HepG2 (cell line): Measurements from ENCODE around the gene EPN3. TPM values are rescaled to one million over a fixed set of nuclear protein-coding genes. Genes with fewer than 3 reads are reported as not detected.

Experiments
- CREB3 ChIP-seq: sonication (generic); formaldehyde crosslinking; IDR thresholded peaks from 2 replicates; pipeline ENCODE4 v1.5.0; 2020; ENCODE audit warnings: missing genetic modification reagents
- ESRRA ChIP-seq: sonication (generic); formaldehyde crosslinking; IDR thresholded peaks from 2 replicates; pipeline ENCODE4 v1.5.1; 2020; ENCODE audit warnings: mild to moderate bottlenecking, low read depth, missing genetic modification reagents
- HOXA9 ChIP-seq: sonication (generic); formaldehyde crosslinking; IDR thresholded peaks from 2 replicates; pipeline ENCODE4 v1.8.1; 2022; ENCODE audit warnings: missing genetic modification reagents, mild to moderate bottlenecking, moderate library complexity, borderline replicate concordance
- MAX ChIP-seq: IDR thresholded peaks from 2 replicates; pipeline ENCODE4 v1.6.1; 2012; ENCODE audit warnings: inconsistent platforms
- MIXL1 ChIP-seq: IDR thresholded peaks from 2 replicates; pipeline ENCODE4 v1.6.1; 2016
- POGK ChIP-seq: sonication (generic); formaldehyde crosslinking; conservative IDR thresholded peaks from 2 replicates; pipeline ENCODE4 v1.8.0; 2022; ENCODE audit warnings: mild to moderate bottlenecking, moderate library complexity, missing genetic modification reagents
- WIZ ChIP-seq: sonication (generic); formaldehyde crosslinking; IDR thresholded peaks from 2 replicates; pipeline ENCODE4 v1.5.1; 2020; ENCODE audit warnings: mild to moderate bottlenecking, missing genetic modification reagents
- ZBTB46 ChIP-seq: sonication (generic); formaldehyde crosslinking; IDR thresholded peaks from 2 replicates; pipeline ENCODE4 v1.4.0; 2020; ENCODE audit warnings: mild to moderate bottlenecking, missing genetic modification reagents, borderline replicate concordance
- ZNF256 ChIP-seq: sonication (generic); formaldehyde crosslinking; conservative IDR thresholded peaks from 2 replicates; pipeline ENCODE4 v1.4.0; 2020; ENCODE audit warnings: missing genetic modification reagents
- ZNF543 ChIP-seq: sonication (generic); formaldehyde crosslinking; IDR thresholded peaks from 2 replicates; pipeline ENCODE4 v1.4.0; 2020; ENCODE audit warnings: mild to moderate bottlenecking, missing genetic modification reagents
- ZNF567 ChIP-seq: sonication (generic); formaldehyde crosslinking; IDR thresholded peaks from 2 replicates; pipeline ENCODE4 v1.8.1; 2023; ENCODE audit warnings: mild to moderate bottlenecking, missing genetic modification reagents, borderline replicate concordance
- ZNF574 ChIP-seq: sonication (generic); formaldehyde crosslinking; IDR thresholded peaks from 2 replicates; pipeline ENCODE4 v1.4.0; 2020; ENCODE audit warnings: missing genetic modification reagents
- ZNF672 ChIP-seq: sonication (generic); formaldehyde crosslinking; IDR thresholded peaks from 2 replicates; pipeline ENCODE4 v1.8.1; 2022; ENCODE audit warnings: missing genetic modification reagents
- ZNF781 ChIP-seq: sonication (generic); formaldehyde crosslinking; IDR thresholded peaks from 2 replicates; pipeline ENCODE4 v1.5.1; 2020; ENCODE audit warnings: borderline replicate concordance, mild to moderate bottlenecking, missing genetic modification reagents; ENCODE audit errors: not compliant biosample characterization
- ZNF784 ChIP-seq: sonication (generic); formaldehyde crosslinking; IDR thresholded peaks from 2 replicates; pipeline ENCODE4 v1.5.1; 2020; ENCODE audit warnings: missing genetic modification reagents, mild to moderate bottlenecking, borderline replicate concordance
- ZNF800 ChIP-seq: sonication (generic); formaldehyde crosslinking; IDR thresholded peaks from 2 replicates; pipeline ENCODE4 v1.4.0; 2020; ENCODE audit warnings: missing genetic modification reagents
- ZZZ3 ChIP-seq: sonication (generic); formaldehyde crosslinking; IDR thresholded peaks from 2 replicates; pipeline ENCODE4 v1.4.0; 2020; ENCODE audit warnings: missing genetic modification reagents, mild to moderate bottlenecking, borderline replicate concordance
- polyA plus RNA-seq, 8 experiments: library from polyadenylated mRNA; depleted of rRNA in 3 of 8; stranded (reverse) in 7 of 8; unstranded in 1 of 8; fragments of >200 nt; fragmentation: Illumina TruSeq in 4 of 8; extraction: Trizol in 4 of 8; gene quantifications; 2 replicates each; pipeline versions ENCODE4 v1.2.1 to v1.2.3, GENCODE V29; 2011 to 2016; ENCODE audit warnings: low read depth in 4 of 8, missing spikeins in 1 of 8, mixed read lengths in 1 of 8; ENCODE audit not compliant: insufficient read depth in 1 of 8
- total RNA-seq, 5 experiments: library from RNA; depleted of rRNA; stranded (reverse); fragments of >200 nt; fragmentation: Illumina TruSeq; extraction: Trizol; gene quantifications; 2 replicates each; pipeline ENCODE4 v1.2.3, GENCODE V29; 2016; ENCODE audit warnings: low read depth in 1 of 5

Gene EPN3
- total and polyA plus RNA-seq, 2 of the 13 experiments (the other 11 are each of a cell fraction or from before 2014, with no cell fraction given): 0.11 to 0.95 TPM

- peak; percentile 79; the same call in 1 of the 2 replicates for TF ChIP-seq ZNF800 (CRISPR knock-in tag)
- TF ChIP-seq ZNF567 (CRISPR knock-in tag): peak; percentile 77
- TF ChIP-seq ZNF256: peak; percentile 92; the same call in 1 of the 2 replicates
- TF ChIP-seq ZNF784 (CRISPR knock-in tag): peak; percentile 97
- TF ChIP-seq WIZ (CRISPR knock-in tag): peak; percentile 70; the same call in 1 of the 2 replicates
- TF ChIP-seq ZNF574: peak; percentile 91
- peak; percentile 93 for TF ChIP-seq POGK (CRISPR knock-in tag)
- peak; percentile 92 for TF ChIP-seq CREB3 (CRISPR knock-in tag)
- peak; percentile 59; the same call in 1 of the 2 replicates for TF ChIP-seq ESRRA (CRISPR knock-in tag)
- peak; percentile 51; the same call in 1 of the 2 replicates for TF ChIP-seq ZZZ3 (CRISPR knock-in tag)
- peak; percentile 79; the same call in 1 of the 2 replicates for TF ChIP-seq MAX
- TF ChIP-seq ZBTB46 (CRISPR knock-in tag): 0 out of 2 replicates have a peak, but pooled peaks have one; percentile 76
- no peak for TF ChIP-seq ZNF781 (CRISPR knock-in tag)
- TF ChIP-seq MIXL1: peak; percentile 50; the same call in 1 of the 2 replicates
- TF ChIP-seq ZNF543 (CRISPR knock-in tag): peak; percentile 80
- TF ChIP-seq HOXA9: no peak
- 0 out of 2 replicates have a peak, but pooled peaks have one; percentile 19 for TF ChIP-seq ZNF672
Measured at GRCh38 chr17:50547035-50547735, 14.7 kb downstream of the EPN3 start, which contains the start of gene SPATA20 (continued).
